GM10248 (cell line): ENCODE measurements around the gene CDH23.

Experiments used
- CTCF ChIA-PET: fragments of 300-600 bp; sonication (Branson Sonifier 250); formaldehyde crosslinking; extraction: SDS; loops from one replicate; lab custom pipeline; 2021; ENCODE audit warnings: antibody characterized with exemption; lab: Yijun Ruan, JAX
- POLR2A ChIA-PET: fragments of 350-650 bp; sonication (Branson Sonifier 250); formaldehyde crosslinking; extraction: SDS; loops from one replicate; lab custom pipeline; 2020; ENCODE audit warnings: antibody characterized with exemption; lab: Yijun Ruan, JAX
- DNase-seq: peaks from one replicate; pipeline ENCODE4 v3.0.0; 2012; ENCODE audit errors: extremely low spot score
- CTCF ChIP-seq: IDR thresholded peaks from 2 replicates; pipeline ENCODE4 v1.5.1; 2012; ENCODE audit warnings: mild to moderate bottlenecking, low read depth; ENCODE audit errors: extremely low read depth, missing control alignments, control extremely low read depth

CDH23 gene

GRCh38 chr10:71461457-71461856 is 64.7 kb downstream of the CDH23 start:
- CTCF ChIA-PET = no interaction called here
- no peak for TF ChIP-seq CTCF
- DNase-seq = no peak
- POLR2A ChIA-PET = no interaction called here

- no peak for DNase-seq
- ChIA-PET POLR2A (no interaction called here), CTCF (no interaction called here)
- no peak for TF ChIP-seq CTCF
Observed at GRCh38 chr10:71462062-71462935, 65.6 kb downstream of the CDH23 start.

- ChIA-PET CTCF (no interaction called here), POLR2A (no interaction called here)
- no peak for TF ChIP-seq CTCF
- no peak for DNase-seq
Observed at GRCh38 chr10:71463111-71463510, 66.4 kb downstream of the CDH23 start.

GRCh38 chr10:71465551-71466252 is 69.0 kb downstream of the CDH23 start:
- ChIA-PET POLR2A (no interaction called here), CTCF (no interaction called here)
- TF ChIP-seq CTCF = no peak
- DNase-seq = no peak

GRCh38 chr10:71466330-71466729 is 69.6 kb downstream of the CDH23 start:
- ChIA-PET POLR2A (no interaction called here), CTCF (no interaction called here)
- DNase-seq = no peak
- no peak for TF ChIP-seq CTCF

- POLR2A ChIA-PET = no interaction called here
- CTCF ChIA-PET = no interaction called here
- no peak for DNase-seq
- no peak for TF ChIP-seq CTCF
Observed at GRCh38 chr10:71467161-71467560, 70.4 kb downstream of the CDH23 start.
